Measurements from ENCODE around the gene ZNF580. TPM values are rescaled to one million over a fixed set of nuclear protein-coding genes. Genes with fewer than 3 reads are reported as not detected.

Gene ZNF580
- total and polyA plus RNA-seq, 2 experiments from 2014 or later, result 10.1 to 53.8 TPM

DNA sequence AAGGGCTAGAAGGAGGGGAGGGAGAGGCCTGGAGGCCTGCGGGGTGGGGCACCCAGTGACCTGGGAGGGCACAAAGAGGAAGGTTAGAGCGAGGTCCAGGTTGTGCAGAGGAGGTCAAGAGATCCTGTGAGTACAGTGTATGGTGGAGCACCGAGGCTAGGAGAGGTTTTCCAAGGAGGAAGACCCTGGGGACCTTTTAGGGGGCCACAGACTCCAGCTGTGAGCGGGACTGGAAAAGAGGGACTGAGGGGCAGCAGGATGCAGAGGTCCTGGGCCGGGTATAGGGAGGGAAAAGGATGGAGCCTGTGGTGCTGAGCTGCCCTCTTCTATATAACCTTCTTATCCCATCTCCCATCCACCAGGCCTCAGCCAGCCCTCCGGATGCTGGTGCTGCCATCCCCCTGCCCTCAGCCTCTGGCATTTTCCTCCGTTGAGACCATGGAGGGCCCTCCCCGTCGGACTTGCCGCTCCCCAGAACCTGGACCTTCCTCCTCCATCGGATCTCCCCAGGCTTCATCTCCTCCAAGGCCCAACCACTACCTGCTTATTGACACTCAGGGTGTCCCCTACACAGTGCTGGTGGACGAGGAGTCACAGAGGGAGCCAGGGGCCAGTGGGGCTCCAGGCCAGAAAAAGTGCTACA is 3.5 kb downstream of the ZNF580 start:
- H3K79me2 ChIP-seq, result peaks cover 69% of the 10 kb centered on the region
- no peaks in the 10 kb centered on the region for H3K9me2 ChIP-seq (replicated peaks; ENCODE audit: insufficient read depth)
- H3K9me3 ChIP-seq (ENCODE audit: low read depth), result no peaks in the 10 kb centered on the region
- WGBS (ENCODE audit: low lambda C conversion rate, missing lambda C conversion rate), result 53% methylated on average over 11 of the region's 12 CpGs
- peak overlapping the region; percentile 98 for H3K27ac ChIP-seq
- no peaks in the 10 kb centered on the region for H3K36me3 ChIP-seq (replicated peaks; ENCODE audit: insufficient read depth, low read depth)
- H4K20me1 ChIP-seq (ENCODE audit: insufficient read depth, poor library complexity, severe bottlenecking), result no peaks in the 10 kb centered on the region
- no peak overlapping the region for H2AFZ ChIP-seq
- DNase-seq (ENCODE audit: low spot score), result no peak
- H3K27me3 ChIP-seq, result no peaks in the 10 kb centered on the region
- H3K4me2 ChIP-seq, result peak overlapping the region; percentile 92
- TF ChIP-seq EZH2 (IDR thresholded peaks at IDR 0.05; ENCODE audit: borderline replicate concordance) (no peak), EZH2phosphoT487 (IDR thresholded peaks at IDR 0.05; ENCODE audit: low read depth, severe bottlenecking, unreplicated experiment) (no peak)
- TF ChIP-seq, protein P1, sequence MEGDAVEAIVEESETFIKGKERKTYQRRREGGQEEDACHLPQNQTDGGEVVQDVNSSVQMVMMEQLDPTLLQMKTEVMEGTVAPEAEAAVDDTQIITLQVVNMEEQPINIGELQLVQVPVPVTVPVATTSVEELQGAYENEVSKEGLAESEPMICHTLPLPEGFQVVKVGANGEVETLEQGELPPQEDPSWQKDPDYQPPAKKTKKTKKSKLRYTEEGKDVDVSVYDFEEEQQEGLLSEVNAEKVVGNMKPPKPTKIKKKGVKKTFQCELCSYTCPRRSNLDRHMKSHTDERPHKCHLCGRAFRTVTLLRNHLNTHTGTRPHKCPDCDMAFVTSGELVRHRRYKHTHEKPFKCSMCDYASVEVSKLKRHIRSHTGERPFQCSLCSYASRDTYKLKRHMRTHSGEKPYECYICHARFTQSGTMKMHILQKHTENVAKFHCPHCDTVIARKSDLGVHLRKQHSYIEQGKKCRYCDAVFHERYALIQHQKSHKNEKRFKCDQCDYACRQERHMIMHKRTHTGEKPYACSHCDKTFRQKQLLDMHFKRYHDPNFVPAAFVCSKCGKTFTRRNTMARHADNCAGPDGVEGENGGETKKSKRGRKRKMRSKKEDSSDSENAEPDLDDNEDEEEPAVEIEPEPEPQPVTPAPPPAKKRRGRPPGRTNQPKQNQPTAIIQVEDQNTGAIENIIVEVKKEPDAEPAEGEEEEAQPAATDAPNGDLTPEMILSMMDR (IDR thresholded peaks at IDR 0.05; ENCODE audit: poor library complexity), result no peak
- peak overlapping the region; percentile 99 for H3K4me3 ChIP-seq
- H3K4me1 ChIP-seq (ENCODE audit: insufficient read depth), result peaks cover 31% of the 10 kb centered on the region

- Histone ChIP-seq H3K9me3 (ENCODE audit: low read depth) (no peaks in the 10 kb centered on the region), H3K79me2 (peaks cover 62% of the 10 kb centered on the region), H4K20me1 (ENCODE audit: insufficient read depth, poor library complexity, severe bottlenecking) (no peaks in the 10 kb centered on the region), H3K27ac (no peak overlapping the region), H3K4me2 (peak overlapping the region; percentile 92), H3K27me3 (no peaks in the 10 kb centered on the region), H2AFZ (no peak overlapping the region), H3K36me3 (replicated peaks; ENCODE audit: insufficient read depth, low read depth) (no peaks in the 10 kb centered on the region), H3K4me3 (no peak overlapping the region), H3K4me1 (ENCODE audit: insufficient read depth) (peaks cover 27% of the 10 kb centered on the region), H3K9me2 (replicated peaks; ENCODE audit: insufficient read depth) (no peaks in the 10 kb centered on the region)
- TF ChIP-seq, protein P1 (IDR thresholded peaks at IDR 0.05; ENCODE audit: poor library complexity), result no peak
- TF ChIP-seq EZH2phosphoT487 (IDR thresholded peaks at IDR 0.05; ENCODE audit: low read depth, severe bottlenecking, unreplicated experiment) (no peak), EZH2 (IDR thresholded peaks at IDR 0.05; ENCODE audit: borderline replicate concordance) (no peak)
- DNase-seq (ENCODE audit: low spot score), result no peak
- 96% methylated on average over 28 of the region's 28 CpGs for WGBS (ENCODE audit: low lambda C conversion rate, missing lambda C conversion rate)
Measured at GRCh38 chr19:55644842-55645511, 4.2 kb downstream of the ZNF580 start.

DNA sequence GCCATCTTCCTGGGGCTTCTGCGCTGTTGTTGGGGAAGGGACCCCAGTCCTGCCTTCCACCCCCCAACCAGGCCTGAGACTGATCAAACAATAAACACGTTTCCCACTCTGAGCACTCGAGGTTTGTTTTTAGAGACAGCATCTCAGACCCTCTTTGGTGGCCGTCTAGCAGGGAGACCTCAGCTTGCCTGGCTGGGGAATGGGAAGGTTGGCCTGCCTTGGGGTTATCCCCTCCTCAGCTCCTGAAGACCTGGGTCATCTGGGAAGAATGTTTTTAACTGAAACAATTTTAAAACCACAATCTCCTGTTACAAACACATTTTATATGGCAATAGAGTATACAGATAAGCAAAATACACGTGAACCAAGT is 4.7 kb downstream of the ZNF580 start:
- H3K27ac ChIP-seq, result no peak overlapping the region
- H3K36me3 ChIP-seq (replicated peaks; ENCODE audit: insufficient read depth, low read depth), result no peaks in the 10 kb centered on the region
- H3K79me2 ChIP-seq, result peaks cover 57% of the 10 kb centered on the region
- no peaks in the 10 kb centered on the region for H3K9me2 ChIP-seq (replicated peaks; ENCODE audit: insufficient read depth)
- no peak overlapping the region for H3K4me3 ChIP-seq
- no peaks in the 10 kb centered on the region for H3K9me3 ChIP-seq (ENCODE audit: low read depth)
- no peaks in the 10 kb centered on the region for H4K20me1 ChIP-seq (ENCODE audit: insufficient read depth, poor library complexity, severe bottlenecking)
- no peak overlapping the region for H2AFZ ChIP-seq
- H3K4me2 ChIP-seq, result no peak overlapping the region
- H3K27me3 ChIP-seq, result no peaks in the 10 kb centered on the region
- no peak for DNase-seq (ENCODE audit: low spot score)
- H3K4me1 ChIP-seq (ENCODE audit: insufficient read depth), result peaks cover 22% of the 10 kb centered on the region
- WGBS (ENCODE audit: low lambda C conversion rate, missing lambda C conversion rate), result 87% methylated on average over 5 of the region's 5 CpGs
- TF ChIP-seq, protein P1 (IDR thresholded peaks at IDR 0.05; ENCODE audit: poor library complexity), result no peak
- TF ChIP-seq EZH2phosphoT487 (IDR thresholded peaks at IDR 0.05; ENCODE audit: low read depth, severe bottlenecking, unreplicated experiment) (no peak), EZH2 (IDR thresholded peaks at IDR 0.05; ENCODE audit: borderline replicate concordance) (no peak)
